ENCODE data around the gene PLS1. TPM values are rescaled to one million over a fixed set of nuclear protein-coding genes. Genes with fewer than 3 reads are reported as not detected.

The PLS1 gene
- total RNA-seq, 2 donors from 2014 or later = 11.3 to 26.4 TPM

- Histone ChIP-seq H3K9me3 (ENCODE audit: control insufficient read depth, low read length) (peaks cover 14% of the 10 kb centered on the region), H3K27me3 (ENCODE audit: control insufficient read depth, insufficient read depth, low read length, poor library complexity, severe bottlenecking) (no peaks in the 10 kb centered on the region), H3K36me3 (ENCODE audit: control insufficient read depth, insufficient read depth, low read length) (peaks cover 17% of the 10 kb centered on the region), H3K4me1 (ENCODE audit: control insufficient read depth, insufficient read depth, low read length) (no peaks in the 10 kb centered on the region), H3K27ac (ENCODE audit: low read depth, low read length) (no peak overlapping the region), H3K4me3 (ENCODE audit: low read length) (no peak overlapping the region), H3K9ac (ENCODE audit: extremely low read depth, low read length, poor library complexity, severe bottlenecking) (no peak overlapping the region)
- peaks cover 24% of the 10 kb centered on the region for H3K9me3 Mint-ChIP-seq
- H3K27me3 Mint-ChIP-seq (ENCODE audit: insufficient read depth) = no peaks in the 10 kb centered on the region
- no peak for DNase-seq
- TF ChIP-seq CTCF (conservative IDR thresholded peaks at IDR 0.05) = no peak
- peaks cover 43% of the 10 kb centered on the region for H3K36me3 Mint-ChIP-seq (ENCODE audit: low read depth)
- no peak overlapping the region for H3K27ac Mint-ChIP-seq
- H3K4me1 Mint-ChIP-seq = no peaks in the 10 kb centered on the region
- no peak overlapping the region for H3K4me3 Mint-ChIP-seq
- 96 to 100% methylated on average over 1 of the region's 1 CpG for WGBS, 2 experiments (ENCODE audit: insufficient coverage in 1 of 2, insufficient read length in 1 of 2)
These were observed 158.3 kb downstream of the PLS1 start for GRCh38 chr3:142754494-142754893.

Other genes starting within 250 kb of the PLS1 start
- 10 to 100 TPM; 27.6 to 29.3 TPM for gene XRN1, start 148.4 kb upstream of the PLS1 start, total RNA-seq
- 10 to 100 TPM; 18.4 to 32.9 TPM for gene ATR, start 17.7 kb upstream of the PLS1 start, total RNA-seq
- 10 to 100 TPM; 18.2 to 18.9 TPM for gene TRPC1, start 127.6 kb downstream of the PLS1 start, total RNA-seq